ENCODE measurements around the gene SLC2A11.

Gene SLC2A11

GRCh38 chr22:23925020-23925606 lies 67.4 kb downstream of the SLC2A11 start:
- no peak overlapping the region for H3K4me3 ChIP-seq
- no peak overlapping the region for H3K27ac ChIP-seq
- no peak for DNase-seq (ENCODE audit: low spot score)
- TF ChIP-seq CTCF (IDR thresholded peaks at IDR 0.05), result no peak

GRCh38 chr22:23926561-23926960 lies 68.9 kb downstream of the SLC2A11 start:
- no peak for DNase-seq (ENCODE audit: low spot score)
- H3K4me3 ChIP-seq, result no peak overlapping the region
- no peak for TF ChIP-seq CTCF (IDR thresholded peaks at IDR 0.05)
- H3K27ac ChIP-seq, result no peak overlapping the region
